HG02981 (cell line): ENCODE measurements around the gene RARB.

Experiments used
- ATAC-seq: cut with Tn5 transposase; IDR thresholded peaks from one replicate; pipeline ENCODE4 v1.9.1; 2021; ENCODE audit warnings: mild to moderate bottlenecking, moderate library complexity; ENCODE audit not compliant: unreplicated experiment

Gene RARB

GRCh38 chr3:25589783-25590258, 161.8 kb downstream of the RARB start:
- no peak for ATAC-seq

GRCh38 chr3:25592510-25592968, 164.5 kb downstream of the RARB start:
- no peak for ATAC-seq

GRCh38 chr3:25593001-25593400, 164.9 kb downstream of the RARB start:
- no peak for ATAC-seq

- ATAC-seq: peak; percentile 57
Observed at GRCh38 chr3:25594007-25594502, 166.0 kb downstream of the RARB start.

GRCh38 chr3:25597535-25598101, 169.6 kb downstream of the RARB start:
- no peak for ATAC-seq

GRCh38 chr3:25603703-25604102, 175.6 kb downstream of the RARB start:
- ATAC-seq: no peak

- ATAC-seq: peak; percentile 77
Observed at GRCh38 chr3:25604107-25604805, 176.2 kb downstream of the RARB start.

- no peak for ATAC-seq
Observed at GRCh38 chr3:25610167-25610566, 182.1 kb downstream of the RARB start.

- ATAC-seq: no peak
Observed at GRCh38 chr3:25610779-25611178, 182.7 kb downstream of the RARB start.

GRCh38 chr3:25611193-25611592, 183.1 kb downstream of the RARB start:
- ATAC-seq: no peak

GRCh38 chr3:25618028-25618427, 190.0 kb downstream of the RARB start:
- no peak for ATAC-seq

- ATAC-seq: no peak
Observed at GRCh38 chr3:25619382-25619781, 191.3 kb downstream of the RARB start.

- ATAC-seq: no peak
Observed at GRCh38 chr3:25620493-25620892, 192.4 kb downstream of the RARB start.

- ATAC-seq: no peak
Observed at GRCh38 chr3:25621087-25621486, 193.0 kb downstream of the RARB start.

- no peak for ATAC-seq
Observed at GRCh38 chr3:25631989-25632388, 203.9 kb downstream of the RARB start.

- no peak for ATAC-seq
Observed at GRCh38 chr3:25633919-25634318, 205.9 kb downstream of the RARB start.

GRCh38 chr3:25635038-25635437, 207.0 kb downstream of the RARB start:
- no peak for ATAC-seq
